ENCODE measurements around the gene WDR43. TPM values are rescaled to one million over a fixed set of nuclear protein-coding genes. Genes with fewer than 3 reads are reported as not detected.

The WDR43 gene
- total and polyA plus RNA-seq, 12 donors: 7.2 to 69.8 (median 31.2) TPM

- WGBS, 4 donors: 66 to 80% (median 69%) methylated on average over 8 to 13 of the region's 13 CpGs
- H3K9me3 ChIP-seq (replicated peaks in 1 of 3): no peaks in the 10 kb centered on the region
- DNase-seq: peak in 1 of 7 donors; percentile 34
- TF ChIP-seq, protein P1, sequence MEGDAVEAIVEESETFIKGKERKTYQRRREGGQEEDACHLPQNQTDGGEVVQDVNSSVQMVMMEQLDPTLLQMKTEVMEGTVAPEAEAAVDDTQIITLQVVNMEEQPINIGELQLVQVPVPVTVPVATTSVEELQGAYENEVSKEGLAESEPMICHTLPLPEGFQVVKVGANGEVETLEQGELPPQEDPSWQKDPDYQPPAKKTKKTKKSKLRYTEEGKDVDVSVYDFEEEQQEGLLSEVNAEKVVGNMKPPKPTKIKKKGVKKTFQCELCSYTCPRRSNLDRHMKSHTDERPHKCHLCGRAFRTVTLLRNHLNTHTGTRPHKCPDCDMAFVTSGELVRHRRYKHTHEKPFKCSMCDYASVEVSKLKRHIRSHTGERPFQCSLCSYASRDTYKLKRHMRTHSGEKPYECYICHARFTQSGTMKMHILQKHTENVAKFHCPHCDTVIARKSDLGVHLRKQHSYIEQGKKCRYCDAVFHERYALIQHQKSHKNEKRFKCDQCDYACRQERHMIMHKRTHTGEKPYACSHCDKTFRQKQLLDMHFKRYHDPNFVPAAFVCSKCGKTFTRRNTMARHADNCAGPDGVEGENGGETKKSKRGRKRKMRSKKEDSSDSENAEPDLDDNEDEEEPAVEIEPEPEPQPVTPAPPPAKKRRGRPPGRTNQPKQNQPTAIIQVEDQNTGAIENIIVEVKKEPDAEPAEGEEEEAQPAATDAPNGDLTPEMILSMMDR (IDR thresholded peaks at IDR 0.05): no peak
- TF ChIP-seq POLR2A (IDR thresholded peaks at IDR 0.05): no peak
- H3K4me1 ChIP-seq (replicated peaks in 1 of 2): no peaks in the 10 kb centered on the region
- intact Hi-C loops (cut with DNase I): no loop called here
- no peak overlapping the region for H3K4me3 ChIP-seq
- H3K27me3 ChIP-seq: no peaks in the 10 kb centered on the region
- H3K27ac ChIP-seq: no peak overlapping the region
- no peaks in the 10 kb centered on the region for H3K36me3 ChIP-seq (replicated peaks in 1 of 2)
These were observed 85.3 kb downstream of the WDR43 start for GRCh38 chr2:28979576-28980366.

DNA sequence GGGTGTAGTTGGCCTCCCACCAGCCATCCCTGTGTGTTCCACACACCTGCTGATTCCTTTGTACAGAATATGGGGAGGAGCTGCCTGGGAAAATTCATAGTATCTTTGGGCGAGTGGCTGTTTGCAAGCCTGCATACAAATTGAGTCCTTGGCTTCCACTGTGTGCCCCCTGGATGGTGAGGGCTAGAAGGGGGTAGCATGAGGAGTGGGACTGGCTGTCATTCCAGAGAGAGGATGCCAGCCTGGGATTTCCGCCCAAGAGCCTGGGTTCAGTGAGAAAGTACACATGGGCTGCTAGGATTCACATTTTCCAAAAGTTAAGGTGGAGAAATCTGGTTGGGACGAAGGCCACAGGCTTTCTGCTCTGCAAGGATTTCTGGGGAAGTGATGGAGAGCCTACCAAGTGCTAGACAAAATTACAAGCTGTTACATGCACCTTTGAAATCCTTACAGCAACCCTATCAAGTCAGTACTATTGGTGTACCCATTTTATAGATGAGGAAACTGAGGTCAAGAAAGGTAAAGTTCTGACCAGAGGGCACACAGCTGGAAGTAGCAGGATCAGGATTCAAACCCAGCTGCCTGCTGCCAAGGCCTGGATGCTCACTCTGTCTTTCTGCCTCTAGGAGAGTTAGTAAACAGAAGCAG, 86.0 kb downstream of the WDR43 start:
- intact Hi-C loops (cut with DNase I): no loop called here
- H3K4me1 ChIP-seq (replicated peaks in 1 of 2): no peaks in the 10 kb centered on the region
- H3K36me3 ChIP-seq (replicated peaks in 1 of 2): no peaks in the 10 kb centered on the region
- no peaks in the 10 kb centered on the region for H3K27me3 ChIP-seq
- no peak overlapping the region for H3K27ac ChIP-seq
- WGBS, 4 donors: 87 to 98% (median 91%) methylated on average over 3 of the region's 3 CpGs
- no peak for DNase-seq
- H3K9me3 ChIP-seq (replicated peaks in 1 of 3): no peaks in the 10 kb centered on the region
- no peak overlapping the region for H3K4me3 ChIP-seq
- TF ChIP-seq POLR2A (IDR thresholded peaks at IDR 0.05): no peak
- TF ChIP-seq, protein P1 (IDR thresholded peaks at IDR 0.05): no peak

DNA sequence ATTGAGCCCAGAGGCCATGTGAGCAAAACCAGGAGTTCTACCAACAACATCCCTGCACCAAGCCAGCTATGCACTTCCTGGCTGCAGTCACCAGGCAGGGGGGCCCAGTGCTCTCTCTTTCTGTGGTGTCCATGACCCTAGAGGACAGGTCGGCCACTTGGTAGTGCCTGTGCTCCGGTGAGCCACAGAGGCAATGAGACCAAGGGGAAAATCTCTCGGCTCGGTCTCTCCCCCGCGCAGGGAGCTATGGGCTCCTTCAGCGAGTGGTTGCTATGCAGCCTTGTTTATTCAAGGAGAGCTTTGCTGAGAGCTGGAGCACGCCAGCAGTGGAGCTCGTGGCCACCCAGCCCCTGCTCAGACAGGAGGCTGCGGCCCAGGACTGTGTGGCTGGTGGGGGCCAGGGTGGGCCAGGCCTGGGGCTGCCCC, 86.6 kb downstream of the WDR43 start, which contains the start of gene TOGARAM2:
Gene TOGARAM2, plus strand, starts transcription at position 283 of the 426 bp plus-strand sequence. CDS start 13,537 bp downstream, outside the sequence.
- peak within 1 kb of the TSS in 1 of 5 donors; percentile 40 for H3K27ac ChIP-seq
- DNase-seq: peak in 1 of 7 donors; percentile 56

More for the DNA sequence above, 86.6 kb downstream of the WDR43 start, which contains the start of gene TOGARAM2:
- no peak for TF ChIP-seq POLR2A (IDR thresholded peaks at IDR 0.05)
- TF ChIP-seq, protein P1 (IDR thresholded peaks at IDR 0.05): no peak
- H3K27me3 ChIP-seq: no peaks in the 10 kb centered on the region
- 59 to 77% (median 70%) methylated on average over 7 to 10 of the region's 10 CpGs for whole genome bisulfite sequencing, 4 donors
- no peaks in the 10 kb centered on the region for H3K4me1 ChIP-seq (replicated peaks in 1 of 2)
- H3K9me3 ChIP-seq (replicated peaks in 1 of 3): no peaks in the 10 kb centered on the region
- intact Hi-C loops (cut with DNase I): no loop called here
- H3K4me3 ChIP-seq: no peak within 1 kb of the TSS
- H3K36me3 ChIP-seq (replicated peaks in 1 of 2): no peaks in the 10 kb centered on the region

Data from adrenal gland (tissue), 12 donors.